Measurements from ENCODE around the gene TMC5.
A peak's percentile ranks its signal among the peaks of the same experiment; 100 is the strongest.
"Not testable (repeated sequence)": the region's sequence is repeated elsewhere in the genome, so short reads cannot be mapped to it uniquely, and the experiment has no call there.

The TMC5 gene, protein sequence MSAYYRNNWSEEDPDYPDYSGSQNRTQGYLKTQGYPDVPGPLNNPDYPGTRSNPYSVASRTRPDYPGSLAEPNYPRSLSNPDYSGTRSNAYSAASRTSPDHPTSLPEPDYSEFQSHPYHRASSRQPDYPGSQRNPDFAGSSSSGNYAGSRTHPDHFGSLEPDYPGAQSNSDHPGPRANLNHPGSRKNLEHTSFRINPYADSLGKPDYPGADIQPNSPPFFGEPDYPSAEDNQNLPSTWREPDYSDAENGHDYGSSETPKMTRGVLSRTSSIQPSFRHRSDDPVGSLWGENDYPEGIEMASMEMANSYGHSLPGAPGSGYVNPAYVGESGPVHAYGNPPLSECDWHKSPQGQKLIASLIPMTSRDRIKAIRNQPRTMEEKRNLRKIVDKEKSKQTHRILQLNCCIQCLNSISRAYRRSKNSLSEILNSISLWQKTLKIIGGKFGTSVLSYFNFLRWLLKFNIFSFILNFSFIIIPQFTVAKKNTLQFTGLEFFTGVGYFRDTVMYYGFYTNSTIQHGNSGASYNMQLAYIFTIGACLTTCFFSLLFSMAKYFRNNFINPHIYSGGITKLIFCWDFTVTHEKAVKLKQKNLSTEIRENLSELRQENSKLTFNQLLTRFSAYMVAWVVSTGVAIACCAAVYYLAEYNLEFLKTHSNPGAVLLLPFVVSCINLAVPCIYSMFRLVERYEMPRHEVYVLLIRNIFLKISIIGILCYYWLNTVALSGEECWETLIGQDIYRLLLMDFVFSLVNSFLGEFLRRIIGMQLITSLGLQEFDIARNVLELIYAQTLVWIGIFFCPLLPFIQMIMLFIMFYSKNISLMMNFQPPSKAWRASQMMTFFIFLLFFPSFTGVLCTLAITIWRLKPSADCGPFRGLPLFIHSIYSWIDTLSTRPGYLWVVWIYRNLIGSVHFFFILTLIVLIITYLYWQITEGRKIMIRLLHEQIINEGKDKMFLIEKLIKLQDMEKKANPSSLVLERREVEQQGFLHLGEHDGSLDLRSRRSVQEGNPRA

GRCh38 chr16:19417640-19418039, at the start of gene TMC5:
TSS of gene TMC5 (plus strand) at chr16:19417883. CDS start at chr16:19440039, 22,156 bp downstream.
- in situ Hi-C loops (cut with MboI; ENCODE audit: low pct_unique_long_range_greater_than_20kb, low sequenced_read_pairs): no loop called here
- no peak for DNase-seq

DNA sequence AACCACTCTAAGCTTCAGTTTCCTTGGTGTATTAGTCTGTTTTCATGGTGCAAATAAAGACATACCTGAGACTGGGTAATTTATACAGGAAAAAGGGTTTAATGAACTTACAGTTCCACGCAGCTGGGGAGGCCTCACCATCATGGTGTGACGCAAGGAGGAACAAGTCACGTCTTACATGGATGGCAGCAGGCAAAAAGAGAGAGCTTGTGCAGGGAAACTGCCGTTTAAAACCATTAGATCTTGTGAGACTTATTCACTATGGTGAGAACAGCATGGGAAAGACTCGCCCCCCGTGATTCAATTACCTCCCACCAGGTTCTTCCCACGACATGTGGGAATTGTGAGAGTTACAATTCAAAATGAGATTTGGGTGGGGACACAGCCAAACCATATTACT, 45.1 kb upstream of the TMC5 start:
- DNase-seq; in situ Hi-C loops (cut with MboI; ENCODE audit: low pct_unique_long_range_greater_than_20kb, low sequenced_read_pairs): not testable (repeated sequence)

DNA sequence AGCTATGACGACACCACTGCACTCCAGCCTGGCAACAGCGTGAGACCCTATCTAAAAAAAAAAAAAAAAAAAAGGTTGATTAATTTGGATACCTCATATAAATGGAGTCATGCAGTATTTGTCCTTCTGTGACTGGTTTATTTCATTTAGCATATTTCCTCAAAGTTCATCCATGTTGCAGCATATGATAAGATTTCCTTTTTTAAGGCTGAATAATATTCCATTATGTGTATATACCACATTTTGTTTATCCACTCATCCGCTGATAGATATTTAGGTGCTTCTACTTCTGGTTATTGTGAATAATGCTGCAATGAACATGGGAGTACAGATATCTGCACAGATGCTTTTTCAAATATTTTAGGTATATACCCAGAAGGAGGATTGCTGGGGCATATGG, 43.3 kb upstream of the TMC5 start:
- in situ Hi-C loops (cut with MboI; ENCODE audit: low pct_unique_long_range_greater_than_20kb, low sequenced_read_pairs): no loop called here

GRCh38 chr16:19375561-19376158, 42.0 kb upstream of the TMC5 start:
- peak; percentile 69 for DNase-seq
- in situ Hi-C loops (cut with MboI; ENCODE audit: low pct_unique_long_range_greater_than_20kb, low sequenced_read_pairs): no loop called here

More for the DNA sequence above, 43.3 kb upstream of the TMC5 start:
- DNase-seq: no peak

DNA sequence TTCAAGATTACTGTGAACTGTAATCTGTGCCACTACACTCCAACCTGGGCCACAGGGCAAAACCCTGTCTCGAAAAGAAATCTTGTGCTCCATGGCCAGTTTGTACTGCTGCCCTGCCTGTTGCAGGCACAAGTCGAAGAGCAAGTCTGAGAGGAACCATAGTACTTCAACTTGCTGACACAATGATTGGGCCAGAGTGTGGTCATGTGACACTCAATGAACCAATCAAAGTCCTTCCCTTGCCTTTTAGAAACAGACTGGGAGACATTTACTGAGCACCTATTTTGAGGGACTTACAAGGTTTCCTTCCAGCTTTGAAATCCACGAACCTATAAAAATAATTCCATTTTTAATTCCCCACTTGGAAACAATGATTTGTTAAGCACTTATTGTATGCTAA, 39.8 kb upstream of the TMC5 start:
- in situ Hi-C loops (cut with MboI; ENCODE audit: low pct_unique_long_range_greater_than_20kb, low sequenced_read_pairs): no loop called here

DNA sequence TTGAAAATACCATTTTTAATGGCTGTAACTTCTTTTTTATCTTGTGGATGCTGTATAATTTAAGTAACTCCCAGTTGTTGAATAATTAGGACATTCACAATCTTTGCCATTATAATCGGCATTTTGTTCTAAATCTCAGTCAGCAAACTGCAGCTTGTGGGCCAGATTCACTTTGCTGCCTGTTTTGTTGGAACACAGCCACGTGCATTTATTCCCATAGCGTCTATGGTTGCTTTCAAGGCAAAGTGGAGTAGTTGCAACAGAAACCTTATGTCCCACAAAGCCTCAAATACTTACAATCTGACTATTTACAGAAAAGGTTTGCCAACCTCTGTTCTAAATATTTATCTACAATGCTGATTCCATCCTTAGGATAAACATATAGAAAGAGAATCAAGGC, 39.2 kb upstream of the TMC5 start:
- DNase-seq: no peak
- in situ Hi-C loops (cut with MboI; ENCODE audit: low pct_unique_long_range_greater_than_20kb, low sequenced_read_pairs): no loop called here

More for the DNA sequence above, 39.8 kb upstream of the TMC5 start:
- DNase-seq: no peak

- DNase-seq: no peak
- in situ Hi-C loops (cut with MboI; ENCODE audit: low pct_unique_long_range_greater_than_20kb, low sequenced_read_pairs): no loop called here
Observed at GRCh38 chr16:19379838-19380237, 37.8 kb upstream of the TMC5 start.

DNA sequence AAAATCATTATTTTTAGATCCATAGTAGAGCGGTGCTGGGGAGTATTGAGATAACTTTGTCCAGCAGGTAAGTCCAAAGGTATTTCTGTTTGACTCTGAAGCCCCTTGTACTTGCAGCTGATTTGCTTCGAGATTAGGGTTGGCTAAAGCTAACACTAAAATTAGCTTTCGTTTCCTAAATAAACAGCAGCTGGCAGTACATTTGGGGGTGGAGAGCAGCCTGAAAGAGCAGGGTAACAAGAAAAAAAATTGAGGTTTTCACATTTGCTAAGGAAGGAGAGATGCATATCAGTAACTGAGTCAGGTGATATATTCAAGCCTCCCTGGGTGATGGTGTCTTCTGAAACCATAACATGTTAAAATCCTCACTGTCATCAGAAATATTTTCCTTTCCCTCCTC, 37.4 kb upstream of the TMC5 start:
- no peak for DNase-seq
- in situ Hi-C loops (cut with MboI; ENCODE audit: low pct_unique_long_range_greater_than_20kb, low sequenced_read_pairs): no loop called here

- DNase-seq: no peak
- in situ Hi-C loops (cut with MboI; ENCODE audit: low pct_unique_long_range_greater_than_20kb, low sequenced_read_pairs): no loop called here
Observed at GRCh38 chr16:19382084-19382801, 35.4 kb upstream of the TMC5 start.

- in situ Hi-C loops (cut with MboI; ENCODE audit: low pct_unique_long_range_greater_than_20kb, low sequenced_read_pairs): no loop called here
Observed at GRCh38 chr16:19382887-19383816, 34.5 kb upstream of the TMC5 start.

GRCh38 chr16:19384656-19385055, 33.0 kb upstream of the TMC5 start:
- in situ Hi-C loops (cut with MboI; ENCODE audit: low pct_unique_long_range_greater_than_20kb, low sequenced_read_pairs): no loop called here
- DNase-seq: no peak

More at GRCh38 chr16:19382887-19383816, 34.5 kb upstream of the TMC5 start:
- no peak for DNase-seq

DNA sequence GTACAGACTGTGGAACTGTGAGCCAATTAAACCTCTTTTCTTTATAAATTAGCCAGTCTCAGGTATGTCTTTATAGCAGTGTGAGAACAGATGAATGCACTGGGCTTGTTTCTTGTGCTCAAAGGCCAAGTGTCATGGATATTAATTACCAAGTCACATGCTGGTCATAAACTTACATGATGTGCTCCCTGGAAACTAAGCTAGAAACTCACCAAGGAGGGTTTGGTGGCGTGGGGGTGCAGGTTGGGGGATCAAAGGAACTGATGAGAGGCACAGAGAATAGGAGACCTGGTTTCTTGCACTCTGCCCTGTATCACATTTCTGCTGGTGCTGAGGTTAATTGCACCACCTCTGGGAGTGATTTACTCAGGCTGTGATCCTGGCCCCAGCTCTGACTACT, 31.2 kb upstream of the TMC5 start:
- no peak for DNase-seq
- in situ Hi-C loops (cut with MboI; ENCODE audit: low pct_unique_long_range_greater_than_20kb, low sequenced_read_pairs): no loop called here

DNA sequence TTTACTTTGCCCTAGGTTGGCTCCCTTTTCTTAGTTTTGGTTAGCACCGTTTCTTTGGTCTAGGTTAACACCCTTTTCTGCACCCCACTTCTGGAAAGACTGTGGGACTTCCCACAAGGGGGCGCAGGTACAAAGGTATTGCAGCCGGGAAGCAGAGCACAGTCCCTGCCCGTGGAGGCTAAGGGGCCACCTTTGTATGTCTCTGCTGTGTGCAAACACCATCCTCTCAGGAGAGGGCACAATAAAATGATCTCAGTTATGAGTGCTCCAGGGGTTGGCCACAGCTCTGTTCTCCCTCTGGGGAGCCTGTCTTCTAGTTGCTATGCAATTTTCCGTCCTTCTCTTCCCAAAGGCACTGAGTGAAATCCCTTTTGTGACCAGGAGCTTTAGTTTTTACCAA, 28.4 kb upstream of the TMC5 start:
- DNase-seq: peak; percentile 30

DNA sequence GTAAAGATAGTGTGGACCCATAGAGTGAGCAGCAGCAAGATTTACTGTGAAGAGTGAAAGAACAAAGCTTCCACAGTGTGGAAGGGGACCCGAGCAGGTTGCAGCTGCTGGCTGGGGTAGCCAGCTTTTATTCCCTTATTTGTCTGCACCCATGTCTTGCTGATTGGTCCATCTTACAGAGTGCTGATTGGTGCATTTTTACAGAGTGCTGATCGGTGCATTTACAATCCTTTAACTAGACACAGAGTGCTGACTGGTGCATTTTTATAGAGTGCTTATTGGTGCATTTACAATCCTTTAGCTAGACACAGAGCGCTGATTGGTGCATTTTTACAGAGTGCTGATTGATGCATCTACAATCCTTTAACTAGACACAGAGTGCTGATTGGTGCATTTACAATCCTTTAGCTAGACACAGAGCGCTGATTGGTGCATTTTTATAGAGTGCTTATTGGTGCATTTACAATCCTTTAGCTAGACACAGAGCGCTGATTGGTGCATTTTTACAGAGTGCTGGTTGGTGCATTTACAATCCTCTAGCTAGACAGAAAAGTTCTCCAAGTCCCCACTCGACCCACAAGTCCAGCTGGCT, 26.4 kb upstream of the TMC5 start:
- DNase-seq; in situ Hi-C loops (cut with MboI; ENCODE audit: low pct_unique_long_range_greater_than_20kb, low sequenced_read_pairs): not testable (repeated sequence)

More for the DNA sequence above, 28.4 kb upstream of the TMC5 start:
- in situ Hi-C loops (cut with MboI; ENCODE audit: low pct_unique_long_range_greater_than_20kb, low sequenced_read_pairs): no loop called here

DNA sequence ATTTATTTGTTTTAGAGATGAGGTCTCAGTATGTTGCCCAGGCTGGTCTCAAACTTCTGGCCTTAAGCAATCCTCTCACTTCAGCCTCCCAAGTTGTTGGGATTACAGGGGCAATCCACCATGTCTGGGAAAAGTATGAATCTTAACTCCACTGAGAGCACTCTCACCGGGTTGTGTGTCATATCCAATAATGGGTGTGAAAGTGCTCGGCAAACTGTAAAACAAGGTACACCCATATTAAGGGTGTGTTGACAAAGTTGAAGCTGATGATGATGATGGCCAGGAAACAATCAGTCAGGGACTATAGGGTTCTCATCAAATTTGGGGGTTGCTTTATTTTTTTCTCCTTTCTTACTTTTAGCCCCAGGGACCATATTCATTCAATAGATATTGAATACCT, 25.3 kb upstream of the TMC5 start:
- in situ Hi-C loops (cut with MboI; ENCODE audit: low pct_unique_long_range_greater_than_20kb, low sequenced_read_pairs): no loop called here
- no peak for DNase-seq

DNA sequence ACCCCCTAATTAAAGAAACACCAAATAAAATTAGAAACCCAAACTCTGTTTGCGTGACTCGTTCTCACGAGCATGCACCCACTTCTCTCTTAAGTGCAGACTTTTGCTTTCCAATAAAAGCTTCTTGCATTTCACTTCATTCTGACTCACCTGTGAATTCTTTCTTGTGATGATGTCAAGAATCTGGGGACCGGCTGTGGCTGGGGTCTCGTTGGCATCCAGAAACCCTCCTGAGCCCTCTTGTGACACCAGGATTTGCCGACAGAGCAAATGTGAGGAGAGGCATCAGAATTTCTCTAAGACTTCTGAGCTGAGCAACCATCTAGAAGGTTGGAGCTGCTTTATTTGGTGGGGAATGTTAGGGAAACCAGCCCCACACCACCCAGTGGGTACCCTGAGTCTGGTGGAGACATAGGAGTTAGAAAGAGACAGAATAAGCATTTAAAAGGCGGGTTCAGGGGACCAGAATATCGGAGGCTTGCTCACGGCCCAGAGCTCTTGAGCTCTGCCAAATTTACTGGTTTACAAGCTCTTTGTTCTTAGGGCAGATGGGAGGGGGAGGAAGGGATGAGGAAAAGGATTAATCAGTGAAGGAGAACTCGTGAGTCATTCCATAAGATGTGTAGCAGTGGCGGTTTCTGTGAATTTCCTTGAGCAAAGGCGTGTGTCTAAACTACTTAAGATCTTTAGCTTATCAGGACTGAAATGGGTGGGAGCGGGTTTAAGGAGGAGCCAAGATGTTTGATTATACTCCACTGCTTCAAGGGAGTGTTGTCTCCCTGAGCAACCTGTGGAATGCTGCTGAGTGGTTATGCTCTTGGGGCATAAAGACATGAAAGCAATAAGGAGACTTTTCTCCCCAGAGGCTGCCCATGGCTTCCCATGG, 24.2 kb upstream of the TMC5 start:
- DNase-seq: peak; percentile 42
- in situ Hi-C loops (cut with MboI; ENCODE audit: low pct_unique_long_range_greater_than_20kb, low sequenced_read_pairs): no loop called here
